K562 (cell line): ENCODE measurements around the gene BTBD1. TPM values are rescaled to one million over a fixed set of nuclear protein-coding genes. Genes with fewer than 3 reads are reported as not detected.
A peak's percentile ranks its signal among the peaks of the same experiment; 100 is the strongest.

Experiments used
- ATF4 ChIP-seq: fragments of 450-650 bp; formaldehyde crosslinking; IDR thresholded peaks from 2 replicates; pipeline ENCODE4 v1.4.0; 2022; ENCODE audit warnings: mild to moderate bottlenecking, moderate library complexity
- BRD4 ChIP-seq: fragments of 200-600 bp; sonication (generic); IDR thresholded peaks from 2 replicates; pipeline ENCODE4 v1.6.1; 2017; ENCODE audit warnings: inconsistent platforms
- CHD1 ChIP-seq: fragments of 200-600 bp; sonication (generic); IDR thresholded peaks from one replicate; pipeline ENCODE4 v1.6.1; 2012; ENCODE audit warnings: mild to moderate bottlenecking, moderate library complexity, low read length, inconsistent platforms
- ELK1 ChIP-seq: sonication (generic); formaldehyde crosslinking; IDR thresholded peaks from 2 replicates; pipeline ENCODE4 v1.8.1; 2022; ENCODE audit warnings: missing genetic modification reagents
- GMEB1 ChIP-seq: fragments of 250-450 bp; sonication (Bioruptor Pico); IDR thresholded peaks from 2 replicates; pipeline ENCODE4 v1.4.0; 2020; ENCODE audit warnings: mild to moderate bottlenecking
- MAX ChIP-seq: sonication (generic); formaldehyde crosslinking; IDR thresholded peaks from 2 replicates; pipeline ENCODE4 v1.9.0; 2022; ENCODE audit warnings: mild to moderate bottlenecking, missing genetic modification reagents
- NR4A1 ChIP-seq, 2 experiments: fragments of 250-450 bp in 1 of 2; fragments of 450-650 bp in 1 of 2; sonication (Bioruptor Pico) in 1 of 2; IDR thresholded peaks; 2 replicates each; pipeline versions ENCODE4 v1.4.0 to v1.6.1; 2016 to 2020; ENCODE audit warnings: mild to moderate bottlenecking in 2 of 2, missing compliant biosample characterization in 1 of 2, missing genetic modification characterization in 1 of 2, moderate library complexity in 1 of 2
- PHF21A ChIP-seq: fragments of 450-650 bp; IDR thresholded peaks from 2 replicates; pipeline ENCODE4 v1.6.1; 2017; ENCODE audit warnings: low read depth, borderline replicate concordance
- RB1 ChIP-seq: fragments of 450-650 bp; IDR thresholded peaks from 2 replicates; pipeline ENCODE4 v1.6.1; 2017; ENCODE audit warnings: low read depth, mild to moderate bottlenecking
- RHOXF2B ChIP-seq: fragments of 250-450 bp; sonication (Bioruptor Pico); conservative IDR thresholded peaks from 2 replicates; pipeline ENCODE4 v1.5.1; 2021
- SMAD3 ChIP-seq: fragments of 450-650 bp; formaldehyde crosslinking; conservative IDR thresholded peaks from 2 replicates; pipeline ENCODE4 v1.4.0; 2020; ENCODE audit warnings: mild to moderate bottlenecking
- SMARCE1 ChIP-seq: fragments of 450-650 bp; IDR thresholded peaks from 2 replicates; pipeline ENCODE4 v1.7.1; 2016; ENCODE audit warnings: mild to moderate bottlenecking
- TBL1XR1 ChIP-seq, 2 experiments: IDR thresholded peaks; 2 replicates each; pipeline ENCODE4 v1.6.1; 2012; ENCODE audit warnings: improper control_type of control experiment in 2 of 2, low read length in 2 of 2, mild to moderate bottlenecking in 1 of 2
- ZNF24 ChIP-seq: fragments of 450-650 bp; IDR thresholded peaks from 2 replicates; pipeline ENCODE4 v1.6.1; 2016
- ZNF740 ChIP-seq, 3 experiments: fragments of 200-800 bp in 1 of 3; sonication (Bioruptor generic) in 1 of 3; sonication (generic) in 1 of 3; formaldehyde crosslinking in 1 of 3; IDR thresholded peaks; 2 replicates each; pipeline versions ENCODE4 v1.6.1 to v1.8.0; 2016 to 2022; ENCODE audit warnings: mild to moderate bottlenecking in 2 of 3, missing compliant biosample characterization in 2 of 3, missing genetic modification characterization in 2 of 3, missing genetic modification reagents in 1 of 3
- polyA plus RNA-seq, 8 experiments: library from polyadenylated mRNA; depleted of rRNA in 4 of 8; stranded (reverse) in 5 of 8; unstranded in 3 of 8; fragments of >200 nt; fragmentation: Nextera tagmentation in 2 of 8; fragmentation: Illumina TruSeq in 1 of 8; extraction: Ambion mirVana in 2 of 8; extraction: Trizol in 1 of 8; gene quantifications; 2 replicates each; pipeline versions ENCODE4 v1.2.1 to v1.2.3, GENCODE V29; 2011 to 2014; ENCODE audit warnings: inconsistent platforms in 1 of 8, missing spikeins in 1 of 8
- total RNA-seq, 7 experiments: library from RNA; depleted of rRNA in 6 of 7; stranded (reverse); fragments of >200 nt in 6 of 7; fragmentation: Illumina TruSeq in 2 of 7; extraction: Trizol in 2 of 7; gene quantifications; 2 replicates each; pipeline versions ENCODE4 v1.2.1 to v1.2.3, GENCODE V29; 2011 to 2021; ENCODE audit warnings: low replicate concordance in 1 of 7
- TF ChIP-seq, protein P1 (sequence below): sonication (generic); formaldehyde crosslinking; IDR thresholded peaks from 2 replicates; pipeline ENCODE4 v1.5.0; 2020; ENCODE audit warnings: missing genetic modification reagents
- TF ChIP-seq, protein P2 (sequence below): fragments of 450-650 bp; IDR thresholded peaks from 2 replicates; pipeline ENCODE4 v1.7.0; 2016; ENCODE audit warnings: borderline replicate concordance
- TF ChIP-seq, protein P3 (sequence below): fragments of 250-450 bp; sonication (Bioruptor Pico); IDR thresholded peaks from 2 replicates; pipeline ENCODE4 v1.5.1; 2021; ENCODE audit warnings: mild to moderate bottlenecking

The BTBD1 gene
- total and polyA plus RNA-seq, 9 of the 15 experiments (the other 6 are each of a cell fraction or from before 2014, with no cell fraction given): 19.4 to 106 (median 90.4) TPM

- TF ChIP-seq, protein P1, sequence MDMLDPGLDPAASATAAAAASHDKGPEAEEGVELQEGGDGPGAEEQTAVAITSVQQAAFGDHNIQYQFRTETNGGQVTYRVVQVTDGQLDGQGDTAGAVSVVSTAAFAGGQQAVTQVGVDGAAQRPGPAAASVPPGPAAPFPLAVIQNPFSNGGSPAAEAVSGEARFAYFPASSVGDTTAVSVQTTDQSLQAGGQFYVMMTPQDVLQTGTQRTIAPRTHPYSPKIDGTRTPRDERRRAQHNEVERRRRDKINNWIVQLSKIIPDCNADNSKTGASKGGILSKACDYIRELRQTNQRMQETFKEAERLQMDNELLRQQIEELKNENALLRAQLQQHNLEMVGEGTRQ (CRISPR knock-in tag): no peak
- no peak for TF ChIP-seq SMAD3
- no peak for TF ChIP-seq PHF21A
- TF ChIP-seq ZNF740 (CRISPR knock-in tag; IDR thresholded peaks at IDR 0.05): no peak
- TF ChIP-seq ZNF740 (tag; IDR thresholded peaks at IDR 0.05): no peak
- no peak for TF ChIP-seq GMEB1 (CRISPR knock-in tag)
- TF ChIP-seq ZNF24: no peak
- TF ChIP-seq, protein P2, sequence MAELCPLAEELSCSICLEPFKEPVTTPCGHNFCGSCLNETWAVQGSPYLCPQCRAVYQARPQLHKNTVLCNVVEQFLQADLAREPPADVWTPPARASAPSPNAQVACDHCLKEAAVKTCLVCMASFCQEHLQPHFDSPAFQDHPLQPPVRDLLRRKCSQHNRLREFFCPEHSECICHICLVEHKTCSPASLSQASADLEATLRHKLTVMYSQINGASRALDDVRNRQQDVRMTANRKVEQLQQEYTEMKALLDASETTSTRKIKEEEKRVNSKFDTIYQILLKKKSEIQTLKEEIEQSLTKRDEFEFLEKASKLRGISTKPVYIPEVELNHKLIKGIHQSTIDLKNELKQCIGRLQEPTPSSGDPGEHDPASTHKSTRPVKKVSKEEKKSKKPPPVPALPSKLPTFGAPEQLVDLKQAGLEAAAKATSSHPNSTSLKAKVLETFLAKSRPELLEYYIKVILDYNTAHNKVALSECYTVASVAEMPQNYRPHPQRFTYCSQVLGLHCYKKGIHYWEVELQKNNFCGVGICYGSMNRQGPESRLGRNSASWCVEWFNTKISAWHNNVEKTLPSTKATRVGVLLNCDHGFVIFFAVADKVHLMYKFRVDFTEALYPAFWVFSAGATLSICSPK: 0 out of 2 replicates have a peak, but pooled peaks have one; percentile 51
- no peak for TF ChIP-seq ATF4
- TF ChIP-seq, protein P3, sequence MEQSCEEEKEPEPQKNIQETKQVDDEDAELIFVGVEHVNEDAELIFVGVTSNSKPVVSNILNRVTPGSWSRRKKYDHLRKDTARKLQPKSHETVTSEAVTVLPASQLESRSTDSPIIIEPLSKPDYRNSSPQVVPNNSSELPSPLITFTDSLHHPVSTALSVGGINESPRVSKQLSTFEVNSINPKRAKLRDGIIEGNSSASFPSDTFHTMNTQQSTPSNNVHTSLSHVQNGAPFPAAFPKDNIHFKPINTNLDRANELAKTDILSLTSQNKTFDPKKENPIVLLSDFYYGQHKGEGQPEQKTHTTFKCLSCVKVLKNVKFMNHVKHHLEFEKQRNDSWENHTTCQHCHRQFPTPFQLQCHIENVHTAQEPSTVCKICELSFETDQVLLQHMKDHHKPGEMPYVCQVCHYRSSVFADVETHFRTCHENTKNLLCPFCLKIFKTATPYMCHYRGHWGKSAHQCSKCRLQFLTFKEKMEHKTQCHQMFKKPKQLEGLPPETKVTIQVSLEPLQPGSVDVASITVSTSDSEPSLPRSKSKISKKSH (CRISPR knock-in tag): no peak
- no peak for TF ChIP-seq RHOXF2B (CRISPR knock-in tag)
- no peak for TF ChIP-seq ELK1 (CRISPR knock-in tag)
- TF ChIP-seq TBL1XR1 (IDR thresholded peaks at IDR 0.05; ENCODE audit: low read length in 2 of 2): no peak
- TF ChIP-seq CHD1: no peak
- no peak for TF ChIP-seq NR4A1 (CRISPR knock-in tag; IDR thresholded peaks at IDR 0.05)
- no peak for TF ChIP-seq NR4A1 (tag; IDR thresholded peaks at IDR 0.05)
- 0 out of 2 replicates have a peak, but pooled peaks have one; percentile 4 for TF ChIP-seq BRD4
- TF ChIP-seq MAX (CRISPR knock-in tag): no peak
- 0 out of 2 replicates have a peak, but pooled peaks have one; percentile 15 for TF ChIP-seq SMARCE1
- no peak for TF ChIP-seq RB1
Measured at GRCh38 chr15:83066034-83066733, 868 bp downstream of the BTBD1 start (continued).
